Body of pancreas (tissue), 4 donors: ENCODE data around the gene METTL8. TPM values are rescaled to one million over a fixed set of nuclear protein-coding genes. Genes with fewer than 3 reads are reported as not detected.

Experiments used
- ATAC-seq: fragments of 150-250 bp; one replicate; pipeline ENCODE4 v1.9.1; 2016
- DNase-seq, 4 donors: peaks; one replicate each; pipeline ENCODE4 v3.0.0-alpha.2; 2019
- H3K27ac ChIP-seq, 4 donors: fragments of 200-600 bp; sonication (generic); 1 replicate in 3 of 4; 2 replicates in 1 of 4; pipeline versions ENCODE4 v1.5.1 to v1.6.1; 2016 to 2019; ENCODE audit warnings: mild to moderate bottlenecking in 1 of 4, mixed read lengths in 1 of 4, moderate library complexity in 1 of 4
- H3K27me3 ChIP-seq, 2 donors: fragments of 200-600 bp; sonication (generic); one replicate each; pipeline ENCODE4 v1.6.0; 2016; ENCODE audit warnings: mild to moderate bottlenecking in 1 of 2
- H3K36me3 ChIP-seq, 2 donors: fragments of 200-600 bp; sonication (generic); replicated peaks in 1 of 2; 2 replicates each; pipeline ENCODE4 v1.5.1; 2016; ENCODE audit warnings: low read depth in 2 of 2; ENCODE audit not compliant: insufficient read depth in 1 of 2
- H3K4me1 ChIP-seq: fragments of 200-600 bp; sonication (generic); one replicate; pipeline ENCODE4 v1.6.0; 2016
- H3K4me3 ChIP-seq, 2 donors: fragments of 200-600 bp; sonication (generic); 1 replicate in 1 of 2; 2 replicates in 1 of 2; pipeline ENCODE4 v1.5.1; 2016 to 2019
- H3K9me3 ChIP-seq, 3 donors: fragments of 200-600 bp; sonication (generic); 1 replicate in 2 of 3; 2 replicates in 1 of 3; pipeline ENCODE4 v1.5.1; 2016
- CTCF ChIP-seq, 7 experiments: fragments of 450-650 bp in 4 of 7; fragments of 200-600 bp in 3 of 7; sonication (generic) in 3 of 7; IDR thresholded peaks; one replicate each; pipeline ENCODE4 v1.5.1; 2016 to 2019; ENCODE audit warnings: antibody characterized with exemption in 7 of 7
- POLR2A ChIP-seq, 3 donors: fragments of 450-650 bp; IDR thresholded peaks; one replicate each; pipeline ENCODE4 v1.6.1; 2016; ENCODE audit warnings: antibody characterized with exemption in 3 of 3, mild to moderate bottlenecking in 2 of 3
- WGBS, 2 donors: methylation state at CpG; one replicate each; pipeline ENCODE4 v1.1.5; 2017; 5-methylcytosine and 5-hydroxymethylcytosine counted together
- intact Hi-C: fragments of 100-400 bp; cut with DNase I; formaldehyde crosslinking; loops from one replicate; pipeline ENCODE4 v1.15.1; 2023
- total RNA-seq, 2 donors: library from RNA; depleted of rRNA; stranded (reverse); fragments of >200 nt; gene quantifications; one replicate each; pipeline ENCODE4 v1.1.0, GENCODE V29; 2016

The METTL8 gene
- total RNA-seq, 2 donors from 2014 or later: 14.8 to 17.4 TPM

- H3K9me3 ChIP-seq: no peaks in the 10 kb centered on the region
- ATAC-seq: peak; percentile 100
- no peaks in the 10 kb centered on the region for H3K27me3 ChIP-seq
- H3K4me3 ChIP-seq: no peak overlapping the region
- H3K27ac ChIP-seq: peak overlapping the region in 3 of 4 donors; percentile 22 to 67 (median 61)
- 0 to 23% methylated on average over 1 of the region's 1 CpG for WGBS, 2 donors
- peaks cover 8% of the 10 kb centered on the region for H3K4me1 ChIP-seq
- peak; percentile 57 to 84 (median 74) for DNase-seq
- intact Hi-C loops: no loop called here
- TF ChIP-seq POLR2A (IDR thresholded peaks at IDR 0.05) (no peak), CTCF (IDR thresholded peaks at IDR 0.05) (no peak)
- H3K36me3 ChIP-seq: no peaks in the 10 kb centered on the region
Observed at GRCh38 chr2:171271971-171272436, 161.8 kb downstream of the METTL8 start.

- Histone ChIP-seq H3K4me1 (peaks cover 8% of the 10 kb centered on the region), H3K4me3 (no peak overlapping the region), H3K27me3 (no peaks in the 10 kb centered on the region), H3K36me3 (no peaks in the 10 kb centered on the region), H3K9me3 (no peaks in the 10 kb centered on the region), H3K27ac (peak overlapping the region in 2 of 4 donors; percentile 32 to 67)
- WGBS, 2 donors: 29 to 35% methylated on average over 1 of the region's 1 CpG
- TF ChIP-seq CTCF (IDR thresholded peaks at IDR 0.05): no peak
- intact Hi-C loops: no loop called here
- ATAC-seq (no peak), DNase-seq (no peak)
Observed at GRCh38 chr2:171271386-171271785, 162.4 kb downstream of the METTL8 start.

GRCh38 chr2:171267855-171268629 is 165.7 kb downstream of the METTL8 start:
- Histone ChIP-seq H3K4me1 (peaks cover 8% of the 10 kb centered on the region), H3K9me3 (no peaks in the 10 kb centered on the region), H3K4me3 (no peak overlapping the region), H3K27me3 (no peaks in the 10 kb centered on the region), H3K27ac (no peak overlapping the region), H3K36me3 (no peaks in the 10 kb centered on the region)
- WGBS, 2 donors: 59 to 82% methylated on average over 4 of the region's 4 CpGs
- TF ChIP-seq POLR2A (IDR thresholded peaks at IDR 0.05) (no peak), CTCF (IDR thresholded peaks at IDR 0.05) (no peak)
- intact Hi-C loops: no loop called here
- ATAC-seq: no peak
- no peak for DNase-seq

Other genes with a start within 250 kb of the METTL8 start
- 10 to 100 TPM in 1 of 2 donors, 1 to 10 TPM in 1; 8.2 to 16.9 TPM for gene DCAF17, start 236 bp upstream of the METTL8 start, total RNA-seq
- 10 to 100 TPM; 34.6 to 59.7 TPM for gene CYBRD1, start 88.5 kb upstream of the METTL8 start, total RNA-seq